SK-N-SH (cell line): ENCODE measurements around the gene MGLL.

Experiments
- CTCF ChIP-seq: fragments of 200-600 bp; sonication (generic); IDR thresholded peaks from 2 replicates; pipeline ENCODE4 v1.6.1; 2017; ENCODE audit warnings: antibody characterized with exemption, mild to moderate bottlenecking, moderate library complexity
- EP300 ChIP-seq, 2 experiments: IDR thresholded peaks; 2 replicates each; pipeline versions ENCODE4 v1.4.0 to v1.6.1; 2012; ENCODE audit warnings: borderline replicate concordance in 1 of 2, low read depth in 1 of 2, low read length in 1 of 2
- MEF2A ChIP-seq: IDR thresholded peaks from 2 replicates; pipeline ENCODE4 v1.4.0; 2012; ENCODE audit warnings: low read depth, borderline replicate concordance
- NRF1 ChIP-seq: IDR thresholded peaks from 2 replicates; pipeline ENCODE4 v1.6.1; 2012; ENCODE audit warnings: low read depth, mild to moderate bottlenecking, low read length
- POLR2AphosphoS5 ChIP-seq: IDR thresholded peaks from 2 replicates; pipeline ENCODE4 v1.6.1; 2012; ENCODE audit warnings: low read depth, low read length
- RAD21 ChIP-seq: IDR thresholded peaks from 2 replicates; pipeline ENCODE4 v1.6.1; 2012; ENCODE audit warnings: mild to moderate bottlenecking, low read length
- REST ChIP-seq: IDR thresholded peaks from 2 replicates; pipeline ENCODE4 v1.6.1; 2012; ENCODE audit warnings: mild to moderate bottlenecking, low read depth, low read length, moderate library complexity
- TAF1 ChIP-seq: IDR thresholded peaks from 2 replicates; pipeline ENCODE4 v1.6.1; 2012; ENCODE audit warnings: low read depth, mild to moderate bottlenecking, low read length, moderate library complexity, borderline replicate concordance
- TCF12 ChIP-seq: IDR thresholded peaks from 2 replicates; pipeline ENCODE4 v1.4.0; 2012
- YY1 ChIP-seq: IDR thresholded peaks from 2 replicates; pipeline ENCODE4 v1.4.0; 2012; ENCODE audit warnings: low read depth, mild to moderate bottlenecking

GRCh38 chr3:127794402-127794801 lies 27.9 kb downstream of the MGLL start:
- no peak for TF ChIP-seq RAD21
- TF ChIP-seq CTCF: no peak
- no peak for TF ChIP-seq POLR2AphosphoS5
- no peak for TF ChIP-seq TCF12
- no peak for TF ChIP-seq MEF2A
- TF ChIP-seq TAF1: no peak
- TF ChIP-seq YY1: no peak
- no peak for TF ChIP-seq EP300 (IDR thresholded peaks at IDR 0.05; ENCODE audit: borderline replicate concordance in 1 of 2, low read depth in 1 of 2, low read length in 1 of 2)
- TF ChIP-seq REST: no peak
- TF ChIP-seq NRF1: no peak
